Measurements from ENCODE around the gene VWA1. TPM values are rescaled to one million over a fixed set of nuclear protein-coding genes. Genes with fewer than 3 reads are reported as not detected.
A peak's percentile ranks its signal among the peaks of the same experiment; 100 is the strongest.
"Not testable (repeated sequence)": the region's sequence is repeated elsewhere in the genome, so short reads cannot be mapped to it uniquely, and the experiment has no call there.

Gene VWA1
- total RNA-seq, 2 donors from 2014 or later, result 1.3 to 7.7 TPM

DNA sequence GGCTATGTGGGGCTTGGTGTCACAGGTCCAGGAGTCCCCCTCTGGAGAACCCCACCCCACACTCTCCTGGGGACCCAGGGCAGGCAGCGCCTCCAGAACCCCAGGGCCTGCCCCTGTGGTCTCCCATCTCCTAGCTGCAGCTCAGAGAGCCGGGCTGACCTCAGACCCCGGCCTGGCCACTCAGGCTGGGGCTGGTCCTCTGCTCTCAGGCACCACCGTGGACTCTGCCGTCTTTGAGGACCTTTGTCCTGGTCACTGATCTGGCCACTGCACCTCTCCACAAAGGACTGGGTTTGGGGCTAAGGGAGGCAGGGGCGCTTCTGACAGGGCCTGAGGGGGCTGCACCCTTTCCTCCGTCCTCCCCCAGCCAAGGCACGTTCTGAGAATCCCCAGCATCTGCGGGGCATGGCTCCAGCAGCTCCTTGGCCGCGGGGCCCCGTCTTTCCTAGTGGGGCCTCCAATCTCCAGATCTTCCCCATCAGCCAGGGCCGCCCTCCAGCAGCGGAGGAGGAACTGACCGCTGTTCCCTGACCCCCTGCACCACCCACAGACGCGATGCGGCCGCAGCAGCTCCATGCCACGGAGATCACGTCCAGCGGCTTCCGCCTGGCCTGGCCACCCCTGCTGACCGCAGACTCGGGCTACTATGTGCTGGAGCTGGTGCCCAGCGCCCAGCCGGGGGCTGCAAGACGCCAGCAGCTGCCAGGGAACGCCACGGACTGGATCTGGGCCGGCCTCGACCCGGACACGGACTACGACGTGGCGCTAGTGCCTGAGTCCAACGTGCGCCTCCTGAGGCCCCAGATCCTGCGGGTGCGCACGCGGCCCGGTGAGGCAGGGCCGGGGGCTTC, 3.3 kb downstream of the VWA1 start:
- Mint-ChIP-seq H3K9me3 (no peaks in the 10 kb centered on the region), H3K27me3 (peaks cover 0 to 6% of the 10 kb centered on the region in 2 donors), H3K4me1 (ENCODE audit: low read depth in 2 of 2) (peaks cover 0 to 3% of the 10 kb centered on the region in 2 donors), H3K4me3 (no peak overlapping the region), H3K27ac (no peak overlapping the region), H3K36me3 (no peaks in the 10 kb centered on the region)
- DNase-seq (ENCODE audit: low spot score), result peak; percentile 58
- ATAC-seq, result no peak

DNA sequence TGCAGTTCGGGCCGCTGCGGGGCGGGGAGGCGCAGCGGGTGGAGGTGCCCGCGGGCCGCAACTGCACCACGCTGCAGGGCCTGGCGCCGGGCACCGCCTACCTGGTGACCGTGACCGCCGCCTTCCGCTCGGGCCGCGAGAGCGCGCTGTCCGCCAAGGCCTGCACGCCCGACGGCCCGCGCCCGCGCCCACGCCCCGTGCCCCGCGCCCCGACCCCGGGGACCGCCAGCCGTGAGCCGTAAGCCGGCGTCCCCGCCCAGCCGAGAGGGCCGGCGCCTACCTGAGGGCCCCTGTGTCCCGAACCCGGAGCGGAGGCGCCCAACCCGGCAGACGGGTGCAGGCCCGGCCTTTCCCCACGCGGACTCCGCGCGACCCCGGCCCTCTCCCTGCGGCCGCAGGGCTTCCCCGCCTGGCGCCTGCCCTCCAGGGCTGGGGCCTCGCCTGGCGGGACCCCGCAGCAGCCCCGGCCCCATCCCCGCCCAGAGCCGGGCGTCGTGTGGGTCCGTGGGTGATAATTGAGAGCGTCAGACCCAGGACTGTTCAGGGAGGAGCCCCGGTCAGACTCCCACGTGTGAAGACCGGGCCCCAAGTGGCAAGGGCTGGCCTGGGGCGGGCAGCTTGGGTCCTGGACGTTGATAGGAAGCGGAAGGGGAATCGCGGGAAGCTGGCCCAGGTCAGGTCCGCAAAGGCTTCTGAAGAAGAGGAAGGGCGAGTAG, 4.2 kb downstream of the VWA1 start:
- H3K36me3 Mint-ChIP-seq, result no peaks in the 10 kb centered on the region
- no peak overlapping the region for H3K4me3 Mint-ChIP-seq
- H3K27me3 Mint-ChIP-seq, result peaks cover 0 to 6% of the 10 kb centered on the region in 2 donors
- DNase-seq (ENCODE audit: low spot score), result peak; percentile 55
- no peaks in the 10 kb centered on the region for H3K9me3 Mint-ChIP-seq
- H3K27ac Mint-ChIP-seq, result no peak overlapping the region
- H3K4me1 Mint-ChIP-seq (ENCODE audit: low read depth in 2 of 2), result peaks cover 0 to 3% of the 10 kb centered on the region in 2 donors
- no peak for ATAC-seq

DNA sequence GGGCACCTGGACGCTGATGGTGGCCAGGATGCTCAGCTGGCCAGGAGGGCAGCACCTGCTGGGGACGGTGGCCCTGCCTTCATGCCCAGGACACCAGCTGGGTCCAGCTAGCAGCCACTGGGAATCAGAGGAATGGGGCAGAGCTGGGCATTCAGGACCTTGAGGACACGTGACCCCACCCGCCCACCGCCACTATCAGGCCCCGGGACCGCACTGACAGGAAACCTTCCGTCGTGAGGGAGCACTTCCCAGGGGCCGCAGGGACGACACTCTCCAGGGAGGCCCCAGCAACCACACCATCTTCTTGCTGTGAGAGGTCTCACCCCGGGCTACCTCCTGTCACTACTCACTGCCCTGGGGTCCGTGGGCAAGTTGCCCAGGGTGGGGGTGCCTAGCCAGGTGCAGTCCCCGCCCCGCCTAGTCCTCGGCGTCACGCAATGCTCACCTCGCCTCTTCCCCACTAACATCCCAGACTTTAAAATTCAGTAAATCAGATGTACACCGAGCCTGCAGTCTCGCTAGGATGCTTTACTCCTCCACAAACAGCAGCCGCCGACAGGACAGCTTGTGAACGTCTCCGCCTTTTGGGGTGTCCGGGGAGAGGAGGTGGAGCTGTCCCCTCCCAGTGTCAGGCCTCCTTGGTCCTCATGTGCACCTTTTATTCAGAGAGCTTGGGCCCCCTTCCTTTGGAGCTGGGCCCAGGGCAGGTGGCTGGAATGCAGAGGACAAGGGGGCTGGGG, 4.9 kb downstream of the VWA1 start:
- H3K27me3 Mint-ChIP-seq, result peaks cover 0 to 3% of the 10 kb centered on the region in 2 donors
- H3K36me3 Mint-ChIP-seq, result no peaks in the 10 kb centered on the region
- DNase-seq (ENCODE audit: low spot score) (peak; percentile 29), ATAC-seq (no peak)
- no peak overlapping the region for H3K4me3 Mint-ChIP-seq
- no peak overlapping the region for H3K27ac Mint-ChIP-seq
- H3K9me3 Mint-ChIP-seq, result no peaks in the 10 kb centered on the region
- peaks cover 0 to 3% of the 10 kb centered on the region in 2 donors for H3K4me1 Mint-ChIP-seq (ENCODE audit: low read depth in 2 of 2)

DNA sequence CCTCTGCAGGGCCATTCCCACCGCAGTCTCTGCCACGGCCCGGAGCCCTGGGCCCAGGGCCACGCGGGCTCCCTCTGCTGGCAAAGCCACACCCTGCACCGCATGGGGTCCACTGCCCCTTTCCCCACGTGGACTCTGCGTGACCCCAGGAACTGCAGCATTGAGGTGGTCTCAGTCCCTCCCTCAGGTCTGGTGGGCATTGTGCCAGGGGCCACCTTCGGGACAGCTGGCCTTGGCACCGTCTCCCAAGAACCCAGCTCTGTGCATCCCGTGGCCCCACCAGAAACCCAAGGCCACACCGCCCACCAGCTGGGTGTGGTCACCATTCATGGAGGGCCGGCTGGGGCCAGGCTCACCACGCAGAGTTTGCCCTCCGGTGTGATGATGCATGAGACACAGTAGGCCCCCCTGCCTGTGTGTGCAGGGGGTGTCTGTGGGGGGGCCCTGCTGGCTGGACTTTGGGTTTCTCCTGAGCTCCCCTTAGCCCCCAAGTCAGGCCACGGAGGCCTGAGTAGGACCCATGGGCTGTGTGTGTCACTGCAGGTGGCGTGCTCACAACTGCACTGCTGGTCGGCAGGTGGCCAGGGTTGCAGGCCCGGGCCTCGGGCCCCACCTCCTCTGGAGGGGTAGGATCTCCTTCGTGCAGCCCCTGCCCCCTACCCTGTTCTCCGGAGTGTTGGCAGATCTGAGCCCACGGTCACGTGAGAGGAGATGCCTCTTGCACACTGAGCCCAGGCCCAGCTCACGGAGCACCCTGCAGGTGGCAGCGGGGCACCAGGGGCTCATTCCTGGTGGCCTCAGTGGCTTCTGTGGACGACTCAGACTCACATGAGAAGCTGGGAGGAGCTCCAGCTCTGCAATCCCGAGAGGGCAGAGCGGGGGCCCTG, 5.8 kb downstream of the VWA1 start:
- Mint-ChIP-seq H3K27me3 (peaks cover 0 to 2% of the 10 kb centered on the region in 2 donors), H3K36me3 (no peaks in the 10 kb centered on the region), H3K4me1 (ENCODE audit: low read depth in 2 of 2) (peaks cover 0 to 2% of the 10 kb centered on the region in 2 donors), H3K9me3 (no peaks in the 10 kb centered on the region), H3K27ac (no peak overlapping the region), H3K4me3 (no peak overlapping the region)
- ATAC-seq, result peak; percentile 69 to 81
- no peak for DNase-seq (ENCODE audit: low spot score)

DNA sequence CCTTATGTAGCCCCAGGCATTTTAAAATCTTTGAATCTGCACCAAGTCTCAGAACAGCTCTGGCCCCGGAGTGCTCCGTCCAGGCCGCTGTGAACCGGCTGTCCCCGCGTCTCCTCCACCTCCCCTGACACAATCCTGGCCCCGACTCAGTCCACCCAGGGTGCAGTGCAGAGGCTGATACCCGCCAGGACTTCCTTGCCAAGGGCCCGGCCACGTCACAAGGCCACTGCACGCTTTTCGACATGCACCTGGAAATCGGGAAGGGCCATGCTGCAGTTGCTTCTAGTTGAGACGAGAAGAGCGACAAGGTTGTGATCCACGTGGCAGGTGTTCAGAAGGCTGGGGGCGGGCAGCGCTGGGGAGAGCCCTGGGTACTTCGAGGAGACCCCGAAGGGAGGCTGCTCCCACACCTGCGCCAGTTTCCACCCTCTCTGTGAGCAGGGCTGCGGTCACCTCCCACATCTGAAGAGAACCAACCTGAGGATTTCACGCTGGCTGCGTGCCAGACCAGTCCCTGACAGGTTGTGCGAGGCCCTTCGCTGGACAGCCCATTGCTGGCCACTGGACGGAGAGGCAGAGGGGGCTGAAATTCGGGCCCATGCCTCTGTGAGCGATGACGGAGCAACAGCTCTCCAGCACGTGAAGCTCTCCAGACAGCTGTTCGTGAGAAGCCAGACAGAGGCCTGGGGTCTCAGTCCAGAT, 6.7 kb downstream of the VWA1 start:
- no peaks in the 10 kb centered on the region for H3K9me3 Mint-ChIP-seq
- no peak overlapping the region for H3K4me3 Mint-ChIP-seq
- H3K36me3 Mint-ChIP-seq, result no peaks in the 10 kb centered on the region
- DNase-seq (ENCODE audit: low spot score) (no peak), ATAC-seq (no peak)
- H3K4me1 Mint-ChIP-seq (ENCODE audit: low read depth in 2 of 2), result no peaks in the 10 kb centered on the region
- H3K27ac Mint-ChIP-seq, result no peak overlapping the region
- H3K27me3 Mint-ChIP-seq, result no peaks in the 10 kb centered on the region

DNA sequence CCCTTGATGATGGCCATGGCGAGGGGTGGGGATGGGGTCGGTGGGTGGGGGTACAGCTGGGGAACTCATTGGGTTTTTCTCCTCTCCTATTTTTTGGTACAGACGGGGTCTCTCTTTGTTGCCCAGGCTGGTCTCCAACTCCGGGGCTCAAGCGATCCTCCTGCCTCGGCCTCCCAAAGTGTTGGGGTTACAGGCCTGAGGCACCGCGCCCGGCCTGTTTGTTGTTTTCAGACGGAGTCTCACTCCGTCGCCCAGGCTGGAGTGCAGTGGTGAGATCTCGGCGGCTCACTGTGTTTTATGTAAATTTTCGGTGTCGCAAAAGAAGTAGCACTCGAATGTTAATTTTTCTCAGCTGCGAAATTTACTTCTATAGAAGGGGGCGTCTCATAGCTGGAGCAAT, 11.1 kb downstream of the VWA1 start:
- H3K4me3 Mint-ChIP-seq; H3K9me3 Mint-ChIP-seq; DNase-seq (ENCODE audit: low spot score); H3K27me3 Mint-ChIP-seq; ATAC-seq; H3K36me3 Mint-ChIP-seq; H3K4me1 Mint-ChIP-seq (ENCODE audit: low read depth in 2 of 2); H3K27ac Mint-ChIP-seq: not testable (repeated sequence)

DNA sequence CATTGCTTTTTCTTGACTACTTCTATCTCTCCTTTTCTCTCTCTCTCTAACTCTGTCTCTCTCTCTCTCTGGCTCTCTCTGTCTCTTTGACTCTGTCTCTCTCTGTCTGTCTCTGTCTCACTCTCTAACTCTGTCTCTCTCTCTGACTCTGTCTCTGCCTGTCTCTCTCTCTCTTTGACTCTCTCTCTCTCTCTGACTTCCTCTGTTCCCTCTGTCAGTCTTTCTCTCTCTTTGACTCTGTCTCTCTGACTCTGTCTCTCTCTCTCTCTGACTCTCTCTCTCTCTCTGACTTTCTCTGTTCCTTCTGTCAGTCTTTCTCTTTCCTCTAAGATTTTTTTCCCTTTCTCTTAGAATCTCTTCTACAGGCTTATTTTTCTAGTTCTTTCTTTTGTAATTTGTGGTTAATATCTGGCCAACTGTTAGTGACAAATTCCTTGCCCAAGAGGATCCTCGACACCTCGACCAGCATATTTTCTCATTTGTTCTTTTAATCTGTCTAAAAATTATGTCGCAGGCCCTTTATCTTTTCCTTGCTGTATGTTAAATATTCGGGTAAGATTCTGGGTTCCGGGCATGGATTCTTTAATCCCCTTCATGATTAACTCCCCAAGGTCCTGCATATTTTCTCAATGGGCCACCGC, 13.7 kb downstream of the VWA1 start, which contains the start of gene ATAD3C:
ATAD3C (plus strand) TSS at position 591 of the 641 bp plus-strand sequence. CDS start 995 bp downstream, outside the sequence.
- H3K27ac Mint-ChIP-seq, result no peak within 1 kb of the TSS
- ATAC-seq (no peak), DNase-seq (ENCODE audit: low spot score) (no peak)
- peaks cover 0 to 4% of the 10 kb centered on the region in 2 donors for H3K27me3 Mint-ChIP-seq
- H3K4me1 Mint-ChIP-seq (ENCODE audit: low read depth in 2 of 2), result no peaks in the 10 kb centered on the region
- no peak within 1 kb of the TSS for H3K4me3 Mint-ChIP-seq
- no peaks in the 10 kb centered on the region for H3K9me3 Mint-ChIP-seq
- H3K36me3 Mint-ChIP-seq, result no peaks in the 10 kb centered on the region

DNA sequence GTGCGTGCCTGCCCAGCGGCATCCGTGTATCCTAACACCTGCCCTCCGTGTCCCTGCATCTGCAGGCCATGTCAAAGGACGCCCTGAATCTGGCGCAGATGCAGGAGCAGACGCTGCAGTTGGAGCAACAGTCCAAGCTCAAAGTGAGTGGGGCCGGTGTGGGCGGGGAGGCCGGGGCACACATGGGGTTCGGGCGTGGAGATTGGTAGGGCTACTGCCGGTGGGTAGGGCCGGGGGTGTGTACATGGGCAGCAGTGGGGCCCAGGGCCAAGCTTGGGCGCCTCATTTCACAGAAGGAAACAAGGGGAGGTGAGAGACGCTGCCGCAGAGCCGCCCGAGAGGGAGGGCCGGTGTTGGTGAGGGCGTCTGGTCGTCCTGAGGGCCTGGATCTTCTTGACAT, 15.1 kb downstream of the VWA1 start:
- H3K27ac Mint-ChIP-seq; DNase-seq (ENCODE audit: low spot score); H3K4me1 Mint-ChIP-seq (ENCODE audit: low read depth in 2 of 2); H3K36me3 Mint-ChIP-seq; ATAC-seq; H3K27me3 Mint-ChIP-seq; H3K4me3 Mint-ChIP-seq; H3K9me3 Mint-ChIP-seq: not testable (repeated sequence)

DNA sequence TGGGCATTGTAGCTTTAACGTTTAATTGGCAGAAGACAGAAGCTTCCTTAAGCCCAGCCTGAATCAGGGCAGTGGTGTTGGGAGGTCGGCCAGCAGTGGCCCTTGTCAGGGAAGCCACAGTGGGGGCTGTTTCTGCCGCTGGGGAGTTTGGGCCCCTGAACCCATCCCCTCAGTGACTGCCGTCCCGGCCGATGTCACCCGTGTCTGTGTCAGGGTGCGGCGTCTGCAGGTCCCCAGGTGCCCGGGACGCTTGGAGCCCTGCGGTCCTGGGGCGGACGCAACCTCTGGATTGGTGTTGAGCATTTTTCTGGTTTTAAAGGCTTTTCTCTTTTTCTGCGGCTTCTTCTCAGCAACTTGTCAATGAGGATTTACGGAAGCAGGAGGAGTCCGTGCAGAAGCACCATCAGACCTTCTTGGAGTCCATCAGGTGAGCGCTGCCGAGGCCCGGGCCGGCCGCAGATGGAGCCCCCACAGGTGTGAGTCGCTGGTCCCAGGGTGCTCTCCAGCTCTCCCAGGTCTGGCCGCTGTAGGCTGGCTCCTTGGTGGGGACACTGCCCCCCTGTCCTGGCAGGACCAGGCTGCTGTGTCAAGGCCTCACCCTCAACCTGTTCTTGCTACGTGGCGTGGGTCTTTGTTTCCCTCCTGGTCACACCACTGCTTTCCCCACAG, 16.3 kb downstream of the VWA1 start:
- DNase-seq (ENCODE audit: low spot score) (no peak), ATAC-seq (no peak)
- no peak overlapping the region for H3K4me3 Mint-ChIP-seq
- H3K27me3 Mint-ChIP-seq, result peaks cover 0 to 4% of the 10 kb centered on the region in 2 donors
- H3K36me3 Mint-ChIP-seq, result no peaks in the 10 kb centered on the region
- no peaks in the 10 kb centered on the region for H3K9me3 Mint-ChIP-seq
- no peak overlapping the region for H3K27ac Mint-ChIP-seq
- no peaks in the 10 kb centered on the region for H3K4me1 Mint-ChIP-seq (ENCODE audit: low read depth in 2 of 2)

DNA sequence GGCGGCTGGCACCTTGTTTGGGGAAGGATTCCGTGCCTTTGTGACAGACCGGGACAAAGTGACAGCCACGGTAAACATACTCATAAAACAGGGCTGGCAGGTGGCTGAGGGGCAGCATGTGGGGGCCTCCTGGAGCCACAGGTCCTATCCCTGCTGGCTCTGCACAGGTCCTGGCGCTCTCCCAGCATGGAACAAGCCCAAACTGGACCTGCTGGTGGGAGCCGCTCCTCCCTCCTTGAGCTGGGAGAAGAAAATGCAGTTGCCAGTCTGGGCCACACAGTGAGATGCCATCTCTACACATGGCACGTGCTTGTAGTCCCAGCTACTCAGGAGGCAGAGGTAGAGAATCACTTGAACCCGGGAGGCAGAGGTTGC, 16.9 kb downstream of the VWA1 start:
- H3K9me3 Mint-ChIP-seq; H3K4me3 Mint-ChIP-seq; H3K4me1 Mint-ChIP-seq (ENCODE audit: low read depth in 2 of 2); H3K27me3 Mint-ChIP-seq; ATAC-seq; H3K36me3 Mint-ChIP-seq; DNase-seq (ENCODE audit: low spot score); H3K27ac Mint-ChIP-seq: not testable (repeated sequence)

DNA sequence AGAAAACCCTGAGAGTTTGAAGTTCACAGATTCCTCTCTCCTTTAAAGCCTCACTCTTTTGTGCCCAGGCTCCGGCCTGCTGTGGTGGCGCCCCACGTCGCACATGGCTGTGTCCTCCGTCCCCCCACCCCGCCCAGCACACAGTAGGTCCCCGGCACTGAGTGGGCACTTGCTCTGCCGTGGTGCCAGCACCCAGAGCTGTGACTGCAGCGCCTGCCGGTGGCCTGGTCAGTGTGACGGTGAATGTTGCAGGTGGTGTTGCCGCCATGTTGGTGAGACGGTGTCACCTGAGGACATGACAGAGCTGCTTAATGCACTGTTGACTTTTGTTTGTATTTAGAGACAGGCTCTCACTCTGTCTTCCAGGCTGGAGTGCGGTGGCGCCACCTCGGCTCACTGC, 17.4 kb downstream of the VWA1 start:
- Mint-ChIP-seq H3K27me3 (peaks cover 0 to 4% of the 10 kb centered on the region in 2 donors), H3K9me3 (no peaks in the 10 kb centered on the region), H3K4me1 (ENCODE audit: low read depth in 2 of 2) (no peaks in the 10 kb centered on the region), H3K4me3 (no peak overlapping the region), H3K27ac (no peak overlapping the region), H3K36me3 (no peaks in the 10 kb centered on the region)
- ATAC-seq (no peak), DNase-seq (ENCODE audit: low spot score) (no peak)

Data from natural killer cell treated with Interleukin-12 subunit alpha and Interleukin-12 subunit beta and Interleukin-15 and Interleukin-18, amount 100 ng/mL, for 72 hours (primary cell).